ENCODE data around the gene DISC1. TPM values are rescaled to one million over a fixed set of nuclear protein-coding genes. Genes with fewer than 3 reads are reported as not detected.

Gene DISC1
- total RNA-seq, 1 experiment from 2014 or later = 1.8 TPM

- Histone ChIP-seq H3K36me3 (ENCODE audit: insufficient read depth, low read length, poor library complexity, severe bottlenecking) (no peaks in the 10 kb centered on the region), H3K4me3 (ENCODE audit: low read depth, low read length, poor library complexity, severe bottlenecking) (no peak overlapping the region), H3K27ac (ENCODE audit: low read depth, low read length, poor library complexity, severe bottlenecking) (no peak overlapping the region), H3K27me3 (replicated peaks; ENCODE audit: insufficient read depth, low read depth, low read length, poor library complexity) (no peaks in the 10 kb centered on the region), H3K4me1 (ENCODE audit: insufficient read depth, low read length, poor library complexity, severe bottlenecking) (no peaks in the 10 kb centered on the region), H3K9me3 (ENCODE audit: low read depth, low read length, poor library complexity, severe bottlenecking) (no peaks in the 10 kb centered on the region)
- POLR2A ChIA-PET (ENCODE audit: low non-redundant PET) = no interaction called here
- CTCF ChIA-PET = no interaction called here
- no peak for DNase-seq (ENCODE audit: low spot score)
- no peak for TF ChIP-seq EZH2 (IDR thresholded peaks at IDR 0.05; ENCODE audit: borderline replicate concordance, low read depth, low read length, poor library complexity, severe bottlenecking)
- TF ChIP-seq, protein P1, sequence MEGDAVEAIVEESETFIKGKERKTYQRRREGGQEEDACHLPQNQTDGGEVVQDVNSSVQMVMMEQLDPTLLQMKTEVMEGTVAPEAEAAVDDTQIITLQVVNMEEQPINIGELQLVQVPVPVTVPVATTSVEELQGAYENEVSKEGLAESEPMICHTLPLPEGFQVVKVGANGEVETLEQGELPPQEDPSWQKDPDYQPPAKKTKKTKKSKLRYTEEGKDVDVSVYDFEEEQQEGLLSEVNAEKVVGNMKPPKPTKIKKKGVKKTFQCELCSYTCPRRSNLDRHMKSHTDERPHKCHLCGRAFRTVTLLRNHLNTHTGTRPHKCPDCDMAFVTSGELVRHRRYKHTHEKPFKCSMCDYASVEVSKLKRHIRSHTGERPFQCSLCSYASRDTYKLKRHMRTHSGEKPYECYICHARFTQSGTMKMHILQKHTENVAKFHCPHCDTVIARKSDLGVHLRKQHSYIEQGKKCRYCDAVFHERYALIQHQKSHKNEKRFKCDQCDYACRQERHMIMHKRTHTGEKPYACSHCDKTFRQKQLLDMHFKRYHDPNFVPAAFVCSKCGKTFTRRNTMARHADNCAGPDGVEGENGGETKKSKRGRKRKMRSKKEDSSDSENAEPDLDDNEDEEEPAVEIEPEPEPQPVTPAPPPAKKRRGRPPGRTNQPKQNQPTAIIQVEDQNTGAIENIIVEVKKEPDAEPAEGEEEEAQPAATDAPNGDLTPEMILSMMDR (conservative IDR thresholded peaks at IDR 0.05; ENCODE audit: low read depth, low read length) = no peak
- no TSS peak for BruUV-seq (replicated peaks)
- intact Hi-C loops (cut with micrococcal nuclease; ENCODE audit: unreplicated experiment) = no loop called here
These were observed 209.8 kb downstream of the DISC1 start for GRCh38 chr1:231836227-231836893.

DNA sequence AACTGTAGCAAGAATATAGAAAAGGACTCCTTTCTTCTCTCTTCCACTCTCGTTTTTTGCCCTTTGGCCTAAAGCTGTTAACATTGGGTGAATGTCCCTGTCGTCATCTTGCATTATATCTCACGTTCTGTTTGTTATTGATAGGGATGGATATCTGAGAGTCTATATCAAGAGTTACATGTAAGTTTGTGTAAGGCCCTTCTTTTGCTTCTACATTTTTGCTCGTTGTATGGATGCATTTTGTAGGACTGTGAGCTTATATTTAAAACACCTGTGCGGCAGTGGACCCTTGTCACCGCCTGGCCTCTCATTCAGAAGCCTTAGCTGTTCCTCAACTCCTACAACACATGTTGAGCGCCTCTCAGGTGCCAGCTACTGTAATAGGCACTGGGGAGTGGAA, 211.9 kb downstream of the DISC1 start:
- BruUV-seq (replicated peaks) = no TSS peak
- TF ChIP-seq EZH2 (IDR thresholded peaks at IDR 0.05; ENCODE audit: borderline replicate concordance, low read depth, low read length, poor library complexity, severe bottlenecking) = no peak
- TF ChIP-seq, protein P1 (conservative IDR thresholded peaks at IDR 0.05; ENCODE audit: low read depth, low read length) = no peak
- Histone ChIP-seq H3K36me3 (ENCODE audit: insufficient read depth, low read length, poor library complexity, severe bottlenecking) (no peaks in the 10 kb centered on the region), H3K27ac (ENCODE audit: low read depth, low read length, poor library complexity, severe bottlenecking) (no peak overlapping the region), H3K4me1 (ENCODE audit: insufficient read depth, low read length, poor library complexity, severe bottlenecking) (no peaks in the 10 kb centered on the region), H3K9me3 (ENCODE audit: low read depth, low read length, poor library complexity, severe bottlenecking) (no peaks in the 10 kb centered on the region), H3K4me3 (ENCODE audit: low read depth, low read length, poor library complexity, severe bottlenecking) (no peak overlapping the region), H3K27me3 (replicated peaks; ENCODE audit: insufficient read depth, low read depth, low read length, poor library complexity) (no peaks in the 10 kb centered on the region)
- intact Hi-C loops (cut with micrococcal nuclease; ENCODE audit: unreplicated experiment) = no loop called here
- no peak for DNase-seq (ENCODE audit: low spot score)
- POLR2A ChIA-PET (ENCODE audit: low non-redundant PET) = no interaction called here
- CTCF ChIA-PET = no interaction called here

DNA sequence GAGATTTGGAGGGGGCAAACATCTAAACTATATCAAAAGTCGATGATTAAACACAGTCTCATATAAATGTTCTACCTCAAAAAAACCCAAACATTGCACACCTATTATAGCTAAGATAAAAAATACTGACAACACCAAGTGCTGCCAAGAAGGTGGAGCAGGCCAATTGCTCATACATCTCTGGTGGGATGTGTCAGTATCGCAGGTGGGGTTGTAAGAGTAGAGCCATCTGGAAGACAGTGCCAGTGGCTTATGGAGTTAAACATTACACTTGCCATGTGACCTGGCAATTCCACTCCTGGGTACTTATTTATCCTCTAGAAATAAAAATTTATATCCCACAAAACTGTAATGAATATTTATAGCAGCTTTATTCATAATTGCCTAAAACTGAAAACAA, 213.4 kb downstream of the DISC1 start:
- Histone ChIP-seq H3K27ac (ENCODE audit: low read depth, low read length, poor library complexity, severe bottlenecking) (no peak overlapping the region), H3K9me3 (ENCODE audit: low read depth, low read length, poor library complexity, severe bottlenecking) (no peaks in the 10 kb centered on the region), H3K27me3 (replicated peaks; ENCODE audit: insufficient read depth, low read depth, low read length, poor library complexity) (no peaks in the 10 kb centered on the region), H3K4me1 (ENCODE audit: insufficient read depth, low read length, poor library complexity, severe bottlenecking) (no peaks in the 10 kb centered on the region), H3K4me3 (ENCODE audit: low read depth, low read length, poor library complexity, severe bottlenecking) (no peak overlapping the region), H3K36me3 (ENCODE audit: insufficient read depth, low read length, poor library complexity, severe bottlenecking) (no peaks in the 10 kb centered on the region)
- POLR2A ChIA-PET (ENCODE audit: low non-redundant PET) = no interaction called here
- CTCF ChIA-PET = no interaction called here
- BruUV-seq (replicated peaks) = no TSS peak
- no peak for DNase-seq (ENCODE audit: low spot score)
- intact Hi-C loops (cut with micrococcal nuclease; ENCODE audit: unreplicated experiment) = no loop called here
- no peak for TF ChIP-seq EZH2 (IDR thresholded peaks at IDR 0.05; ENCODE audit: borderline replicate concordance, low read depth, low read length, poor library complexity, severe bottlenecking)
